K562 (cell line): ENCODE results near the gene FGF4. TPM values are rescaled to one million over a fixed set of nuclear protein-coding genes. Genes with fewer than 3 reads are reported as not detected.

Source experiments
- ATAC-seq: fragments of 200-7000 bp; cut with Tn5 transposase; 3 replicates; pipeline ENCODE4 v1.9.1; 2020; ENCODE audit warnings: moderate library complexity
- BruUV-seq: library from RNA; stranded (reverse); fragments of 400-500 nt; replicated peaks from 2 replicates; lab custom pipeline; 2021; lab: Mats Ljungman, UMichigan
- CTCF ChIA-PET: fragments of 300-600 bp; formaldehyde crosslinking; extraction: SDS; loops from one replicate; lab custom pipeline; 2021; ENCODE audit warnings: low intra/inter-chr PET ratio; lab: Yijun Ruan, JAX
- POLR2A ChIA-PET: fragments of 300-600, 350-650 bp; sonication (Branson Sonifier 250); formaldehyde crosslinking; extraction: SDS; loops from one replicate; lab custom pipeline; 2021; ENCODE audit warnings: antibody characterized with exemption, inconsistent platforms; lab: Yijun Ruan, JAX
- DNase-seq, 4 experiments: peaks; one replicate each; pipeline versions ENCODE4 v3.0.0 to v3.0.0-alpha.2; 2011 to 2018; ENCODE audit warnings: low spot score in 3 of 4, mixed read lengths in 3 of 4; ENCODE audit errors: extremely low read depth in 1 of 4
- FAIRE-seq: peaks from 2 replicates; lab custom pipeline; 2011; peaks lifted over from hg19 to GRCh38; lab: Jason Lieb, UNC
- H2AFZ ChIP-seq: 2 replicates; pipeline ENCODE4 v1.6.0; 2011; ENCODE audit warnings: low read depth, low read length, control low read depth, inconsistent platforms
- H3K27ac ChIP-seq: fragments of 200-600 bp; 3 replicates; pipeline ENCODE4 v1.8.0; 2011; ENCODE audit warnings: low read depth, mild to moderate bottlenecking, control low read depth, inconsistent platforms, low read length, moderate library complexity, mixed read lengths; ENCODE audit errors: extremely low read depth
- H3K27me3 ChIP-seq, 2 experiments: fragments of 300-600 bp in 1 of 2; 2 replicates in 1 of 2; 3 replicates in 1 of 2; pipeline versions ENCODE4 v1.6.0 to v1.8.0; 2011; ENCODE audit warnings: inconsistent platforms in 2 of 2, low read length in 2 of 2, mild to moderate bottlenecking in 1 of 2, mixed read lengths in 1 of 2, moderate library complexity in 1 of 2; ENCODE audit not compliant: control insufficient read depth in 2 of 2, insufficient read depth in 2 of 2
- H3K36me3 ChIP-seq: fragments of 300-600 bp; 3 replicates; pipeline ENCODE4 v1.8.0; 2011; ENCODE audit warnings: mild to moderate bottlenecking, low read length, inconsistent platforms; ENCODE audit not compliant: control insufficient read depth, insufficient read depth
- H3K4me1 ChIP-seq, 2 experiments: fragments of 200-600 bp in 1 of 2; replicated peaks in 1 of 2; 2 replicates in 1 of 2; 3 replicates in 1 of 2; pipeline versions ENCODE4 v1.5.1 to v1.8.0; 2011; ENCODE audit warnings: inconsistent platforms in 2 of 2, low read length in 2 of 2, mild to moderate bottlenecking in 1 of 2, mixed read lengths in 1 of 2, moderate library complexity in 1 of 2; ENCODE audit not compliant: control insufficient read depth in 2 of 2, insufficient read depth in 2 of 2
- H3K4me2 ChIP-seq: 2 replicates; pipeline ENCODE4 v1.6.1; 2011; ENCODE audit warnings: low read length, control low read depth, inconsistent platforms, mixed read lengths; ENCODE audit not compliant: insufficient read depth
- H3K4me3 ChIP-seq: fragments of 200-600 bp; sonication (generic), shearing (Covaris generic); 2 replicates; pipeline ENCODE4 v1.5.1; 2016; ENCODE audit warnings: control low read depth, inconsistent platforms
- H3K79me2 ChIP-seq: fragments of 200-600 bp; 3 replicates; pipeline ENCODE4 v1.8.0; 2011; ENCODE audit warnings: low read length, inconsistent platforms; ENCODE audit not compliant: control insufficient read depth, insufficient read depth
- H3K9ac ChIP-seq, 2 experiments: 2 replicates each; pipeline versions ENCODE4 v1.6.0 to v1.6.1; 2011; ENCODE audit warnings: low read depth in 2 of 2, low read length in 2 of 2, control low read depth in 1 of 2, inconsistent platforms in 1 of 2, mild to moderate bottlenecking in 1 of 2, mixed read lengths in 1 of 2; ENCODE audit not compliant: insufficient read depth in 1 of 2
- H3K9me1 ChIP-seq: one replicate; pipeline ENCODE4 v1.6.0; 2011; ENCODE audit warnings: inconsistent platforms, mild to moderate bottlenecking, low read length, moderate library complexity; ENCODE audit not compliant: control insufficient read depth, insufficient read depth
- H3K9me3 ChIP-seq: replicated peaks from 2 replicates; pipeline ENCODE4 v1.5.1; 2011; ENCODE audit warnings: low read depth, low read length, inconsistent platforms; ENCODE audit not compliant: control insufficient read depth, insufficient read depth
- H4K20me1 ChIP-seq: replicated peaks from 2 replicates; pipeline ENCODE4 v1.6.1; 2011; ENCODE audit warnings: low read length, inconsistent platforms, mixed read lengths; ENCODE audit not compliant: control insufficient read depth, insufficient read depth
- CBFB ChIP-seq: sonication (generic); formaldehyde crosslinking; IDR thresholded peaks from 2 replicates; pipeline ENCODE4 v1.4.0; 2020; ENCODE audit warnings: mild to moderate bottlenecking, missing genetic modification reagents
- HOMEZ ChIP-seq: fragments of 250-450 bp; sonication (Bioruptor Pico); IDR thresholded peaks from 2 replicates; pipeline ENCODE4 v1.4.0; 2020; ENCODE audit warnings: mild to moderate bottlenecking, moderate library complexity
- MIER1 ChIP-seq: fragments of 450-650 bp; IDR thresholded peaks from 2 replicates; pipeline ENCODE4 v1.6.1; 2016; ENCODE audit warnings: antibody characterized with exemption, mild to moderate bottlenecking, low read depth
- SMARCA4 ChIP-seq: fragments of 450-650 bp; IDR thresholded peaks from 2 replicates; pipeline ENCODE4 v1.6.1; 2016
- TEAD2 ChIP-seq: fragments of 450-650 bp; IDR thresholded peaks from 2 replicates; pipeline ENCODE4 v1.6.1; 2016; ENCODE audit warnings: missing genetic modification characterization, control low read depth, missing compliant biosample characterization
- ZKSCAN3 ChIP-seq: fragments of 250-450 bp; sonication (Bioruptor Pico); IDR thresholded peaks from 2 replicates; pipeline ENCODE4 v1.4.0; 2020
- ZNF134 ChIP-seq: fragments of 250-450 bp; sonication (Bioruptor Pico); conservative IDR thresholded peaks from 2 replicates; pipeline ENCODE4 v1.4.0; 2020
- ZNF175 ChIP-seq: fragments of 200-800 bp; sonication (Bioruptor generic); IDR thresholded peaks from 2 replicates; pipeline ENCODE4 v1.6.1; 2016; ENCODE audit warnings: low read depth, mild to moderate bottlenecking, missing genetic modification characterization, missing compliant biosample characterization
- WGBS: fragments of 100-300 bp; shearing (Covaris generic); methylation state at CpG from one replicate; pipeline ENCODE4 v1.1.6; 2016; ENCODE audit warnings: low coverage, mixed read lengths; ENCODE audit not compliant: insufficient coverage; ENCODE audit errors: missing lambda C conversion rate; 5-methylcytosine and 5-hydroxymethylcytosine counted together
- in situ Hi-C: fragments of 300-500 bp; cut with MboI; formaldehyde crosslinking; loops from 4 replicates; pipeline ENCODE4 v1.15.0; 2018; ENCODE audit warnings: inconsistent platforms, mixed read lengths
- intact Hi-C: fragments of 100-400 bp; cut with micrococcal nuclease; formaldehyde crosslinking; loops from 2 replicates; pipeline ENCODE4 v1.14.2; 2022
- polyA plus RNA-seq, 8 experiments: library from polyadenylated mRNA; depleted of rRNA in 4 of 8; stranded (reverse) in 5 of 8; unstranded in 3 of 8; fragments of >200 nt; fragmentation: Nextera tagmentation in 2 of 8; fragmentation: Illumina TruSeq in 1 of 8; extraction: Ambion mirVana in 2 of 8; extraction: Trizol in 1 of 8; gene quantifications; 2 replicates each; pipeline versions ENCODE4 v1.2.1 to v1.2.3, GENCODE V29; 2011 to 2014; ENCODE audit warnings: inconsistent platforms in 1 of 8, missing spikeins in 1 of 8
- total RNA-seq, 7 experiments: library from RNA; depleted of rRNA in 6 of 7; stranded (reverse); fragments of >200 nt in 6 of 7; fragmentation: Illumina TruSeq in 2 of 7; extraction: Trizol in 2 of 7; gene quantifications; 2 replicates each; pipeline versions ENCODE4 v1.2.1 to v1.2.3, GENCODE V29; 2011 to 2021; ENCODE audit warnings: low replicate concordance in 1 of 7
- TF ChIP-seq, protein P1 (sequence below): fragments of 150-350 bp; conservative IDR thresholded peaks from 2 replicates; pipeline ENCODE4 v1.6.1; 2014; ENCODE audit warnings: low read length

FGF4 gene
- total and polyA plus RNA-seq, 9 of the 15 experiments (the other 6 are each of a cell fraction or from before 2014, with no cell fraction given): not detected

GRCh38 chr11:69807106-69807815 lies 32.1 kb upstream of the FGF4 start:
- no peak overlapping the region for H3K9ac ChIP-seq
- H3K4me2 ChIP-seq: no peak overlapping the region
- no peak overlapping the region for H2AFZ ChIP-seq
- no peak for FAIRE-seq
- H3K4me3 ChIP-seq: no peak overlapping the region
- H3K9me3 ChIP-seq: no peaks in the 10 kb centered on the region
- H3K9me1 ChIP-seq: no peaks in the 10 kb centered on the region
- ChIA-PET POLR2A (interaction anchor here (0.7 kb wide), 1 partner anchor 9 kb away, joined by 4 read pairs; no protein-coding TSS in a partner anchor), CTCF (no interaction called here)
- peaks cover 17 to 46% of the 10 kb centered on the region in 2 experiments; a peak in 3 of 5 replicates for H3K27me3 ChIP-seq
- BruUV-seq: no TSS peak
- 4% methylated on average over 9 of the region's 9 CpGs for WGBS
- intact Hi-C loops: no loop called here
- H3K36me3 ChIP-seq: no peaks in the 10 kb centered on the region
- H4K20me1 ChIP-seq: peaks cover 15% of the 10 kb centered on the region; the same call in 1 of the 2 replicates
- in situ Hi-C loops: no loop called here
- peaks cover 0 to 7% of the 10 kb centered on the region in 2 experiments; a peak in 1 of 5 replicates for H3K4me1 ChIP-seq
- DNase-seq: no peak
- no peaks in the 10 kb centered on the region for H3K79me2 ChIP-seq
- H3K27ac ChIP-seq: no peak overlapping the region
- no peak for ATAC-seq
- TF ChIP-seq MIER1 (no peak), SMARCA4 (no peak), ZNF175 (CRISPR knock-in tag) (no peak), ZNF134 (CRISPR knock-in tag) (no peak), HOMEZ (CRISPR knock-in tag) (no peak), CBFB (CRISPR knock-in tag) (no peak), ZKSCAN3 (CRISPR knock-in tag) (no peak), TEAD2 (tag) (no peak)
- TF ChIP-seq, protein P1, sequence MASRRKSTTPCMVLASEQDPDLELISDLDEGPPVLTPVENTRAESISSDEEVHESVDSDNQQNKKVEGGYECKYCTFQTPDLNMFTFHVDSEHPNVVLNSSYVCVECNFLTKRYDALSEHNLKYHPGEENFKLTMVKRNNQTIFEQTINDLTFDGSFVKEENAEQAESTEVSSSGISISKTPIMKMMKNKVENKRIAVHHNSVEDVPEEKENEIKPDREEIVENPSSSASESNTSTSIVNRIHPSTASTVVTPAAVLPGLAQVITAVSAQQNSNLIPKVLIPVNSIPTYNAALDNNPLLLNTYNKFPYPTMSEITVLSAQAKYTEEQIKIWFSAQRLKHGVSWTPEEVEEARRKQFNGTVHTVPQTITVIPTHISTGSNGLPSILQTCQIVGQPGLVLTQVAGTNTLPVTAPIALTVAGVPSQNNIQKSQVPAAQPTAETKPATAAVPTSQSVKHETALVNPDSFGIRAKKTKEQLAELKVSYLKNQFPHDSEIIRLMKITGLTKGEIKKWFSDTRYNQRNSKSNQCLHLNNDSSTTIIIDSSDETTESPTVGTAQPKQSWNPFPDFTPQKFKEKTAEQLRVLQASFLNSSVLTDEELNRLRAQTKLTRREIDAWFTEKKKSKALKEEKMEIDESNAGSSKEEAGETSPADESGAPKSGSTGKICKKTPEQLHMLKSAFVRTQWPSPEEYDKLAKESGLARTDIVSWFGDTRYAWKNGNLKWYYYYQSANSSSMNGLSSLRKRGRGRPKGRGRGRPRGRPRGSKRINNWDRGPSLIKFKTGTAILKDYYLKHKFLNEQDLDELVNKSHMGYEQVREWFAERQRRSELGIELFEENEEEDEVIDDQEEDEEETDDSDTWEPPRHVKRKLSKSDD: no peak
